CD4-positive, alpha-beta T cell treated with Interleukin-6 at 100 ng/mL for 8 hours (primary cell): Measurements from ENCODE around the gene ARL5A.

Experiments
- DNase-seq: peaks from one replicate; pipeline ENCODE4 v3.0.0-alpha.2; 2020; ENCODE audit warnings: mixed read lengths, low spot score

The ARL5A gene

GRCh38 chr2:151766437-151767153 lies 61.6 kb downstream of the ARL5A start:
- DNase-seq: no peak

GRCh38 chr2:151765760-151766410 lies 62.3 kb downstream of the ARL5A start:
- DNase-seq: no peak

DNA sequence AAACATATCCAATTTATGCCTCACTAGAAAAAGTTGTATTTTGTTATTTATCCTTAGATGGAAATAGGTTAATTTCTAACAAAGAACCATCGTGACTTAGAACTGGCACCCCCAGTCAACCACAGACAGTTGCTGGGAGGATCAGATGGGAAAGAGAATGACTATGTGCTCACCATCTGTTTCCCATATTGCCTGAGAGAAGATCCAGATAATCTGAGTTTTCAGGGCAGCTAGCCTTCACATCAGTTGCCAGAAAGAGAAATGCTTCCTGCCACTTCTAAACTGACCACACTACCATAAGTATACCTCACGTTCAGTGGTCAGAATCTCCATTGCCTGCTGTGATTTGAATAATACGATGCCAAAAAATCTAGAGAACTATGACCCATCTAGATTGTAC lies 65.5 kb downstream of the ARL5A start:
- DNase-seq: no peak

DNA sequence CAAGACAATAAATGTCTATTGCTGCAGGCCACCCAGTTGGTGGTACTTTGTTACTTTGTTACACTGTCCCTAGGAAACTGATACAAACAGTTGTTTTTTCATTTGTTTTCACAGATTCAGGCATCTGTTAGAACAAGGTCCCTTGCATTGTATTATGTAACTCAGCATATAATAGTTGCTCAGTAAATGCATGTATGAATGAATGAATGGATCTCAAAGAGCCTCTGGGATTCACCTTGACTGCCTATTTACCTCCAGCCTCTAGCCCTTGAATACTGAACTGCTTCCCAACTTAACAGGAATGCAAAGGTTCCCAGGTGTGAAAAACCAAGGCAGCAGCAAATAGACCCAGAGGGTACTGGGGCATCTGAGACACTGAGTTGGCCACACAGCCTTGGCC lies 66.5 kb downstream of the ARL5A start:
- no peak for DNase-seq

GRCh38 chr2:151761193-151761592 lies 67.0 kb downstream of the ARL5A start:
- no peak for DNase-seq

DNA sequence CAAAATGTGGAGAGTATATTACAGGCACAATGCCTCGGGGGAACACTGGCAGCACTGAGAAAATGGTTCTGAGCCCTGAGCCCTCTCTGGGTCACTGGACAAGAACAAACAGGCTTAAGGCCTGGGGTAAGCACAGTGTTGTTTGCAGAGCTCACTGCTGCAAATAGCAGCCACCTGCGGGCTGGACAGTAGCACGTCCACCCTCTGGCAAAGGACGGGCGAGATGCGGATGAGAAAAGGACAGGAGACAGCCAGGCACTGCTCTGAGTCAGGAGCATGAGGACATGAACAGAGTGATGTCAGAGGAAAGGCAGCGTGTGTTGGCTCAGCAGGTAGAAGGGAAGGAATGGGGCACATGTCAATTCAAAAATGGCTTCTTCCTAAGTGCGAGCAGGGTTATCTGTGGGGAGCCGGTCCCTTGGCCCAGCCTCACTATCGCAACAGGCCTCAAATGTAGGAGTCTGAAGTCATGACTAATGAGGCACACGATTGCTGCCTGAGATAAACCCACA lies 68.0 kb downstream of the ARL5A start:
- DNase-seq: no peak

DNA sequence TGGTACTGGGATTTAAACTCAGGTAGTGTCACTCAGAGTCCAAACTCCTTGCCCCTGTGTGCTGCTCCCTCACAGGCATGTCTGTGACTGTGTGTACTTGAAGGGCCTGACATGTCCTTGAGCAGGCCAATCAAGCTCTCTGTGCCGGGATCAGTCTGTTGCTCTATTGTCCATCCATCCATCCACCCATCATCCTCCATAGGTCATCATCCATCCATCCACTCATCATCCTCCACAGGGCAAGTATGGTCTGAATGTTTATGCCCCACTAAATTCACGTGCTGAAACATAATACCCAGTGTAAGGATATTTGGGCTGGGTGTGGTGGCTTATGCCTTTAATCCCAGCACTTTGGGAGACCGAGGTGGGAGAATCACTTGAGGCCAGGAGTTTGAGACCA lies 69.5 kb downstream of the ARL5A start:
- DNase-seq: no peak

DNA sequence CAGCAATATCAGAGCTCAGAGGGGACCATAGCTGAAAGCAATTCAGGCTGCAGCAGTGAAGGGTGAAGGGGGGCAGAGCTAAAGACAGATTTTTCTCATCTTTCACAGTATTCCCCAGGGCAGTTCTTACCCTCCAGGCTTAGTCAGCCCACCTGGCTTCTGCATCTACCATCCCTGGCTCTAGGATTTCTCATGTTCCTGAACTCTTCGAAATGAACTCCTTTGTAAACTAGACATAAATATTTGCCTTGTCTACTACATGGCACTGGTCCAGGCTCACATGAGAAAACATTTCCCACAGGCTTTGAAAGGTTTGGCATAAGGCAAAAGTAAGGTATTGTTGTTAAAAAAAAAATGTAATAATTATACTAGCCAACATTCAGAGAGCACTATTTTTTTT lies 70.4 kb downstream of the ARL5A start:
- DNase-seq: no peak

DNA sequence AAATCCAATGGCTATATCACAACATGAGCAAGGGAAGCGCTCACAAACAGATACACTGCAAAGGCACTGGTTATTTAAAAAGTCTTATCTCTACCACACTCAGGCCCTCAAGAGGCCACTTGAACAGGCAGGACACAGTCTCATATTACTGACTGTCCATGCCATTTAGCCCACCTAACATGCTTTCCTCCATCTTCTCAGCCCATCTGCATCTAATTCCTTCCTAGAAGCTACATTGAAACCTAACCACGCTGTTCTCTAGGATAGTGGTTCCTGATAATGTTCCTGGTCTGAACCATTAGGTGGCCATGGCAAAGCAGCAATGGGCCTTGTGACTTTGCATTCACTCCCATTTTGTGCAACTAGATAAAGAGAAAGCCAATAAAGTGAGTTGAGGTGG lies 71.4 kb downstream of the ARL5A start:
- DNase-seq: no peak

DNA sequence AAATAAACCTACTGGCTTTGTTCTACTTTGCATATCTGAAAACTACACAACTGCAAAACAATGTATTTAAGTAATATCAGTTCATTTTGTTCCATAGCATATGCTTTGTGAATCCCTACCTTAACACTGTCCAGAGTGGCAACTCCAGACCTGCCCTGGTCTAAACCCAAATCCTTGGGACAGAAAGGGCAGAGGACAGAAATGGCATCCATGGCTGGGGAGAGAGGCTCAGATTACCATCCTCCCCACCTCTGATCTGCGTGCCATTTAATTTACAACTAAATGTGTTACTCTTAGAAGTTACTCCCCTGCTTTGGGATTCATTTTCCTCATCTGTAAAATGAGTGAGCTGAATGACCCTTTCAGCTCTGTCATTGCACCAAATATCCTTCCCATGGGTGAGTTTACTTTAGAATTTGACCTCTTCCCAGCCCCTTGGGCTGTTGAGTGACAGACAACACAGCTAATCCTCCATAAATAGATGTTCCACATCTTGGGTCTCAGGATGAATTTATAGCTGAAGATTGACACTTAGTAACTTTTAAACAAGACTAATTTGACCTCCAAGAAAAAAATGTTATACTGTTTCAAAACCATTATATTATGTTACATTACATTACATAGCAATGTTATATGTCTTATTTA lies 73.8 kb downstream of the ARL5A start:
- DNase-seq: no peak

DNA sequence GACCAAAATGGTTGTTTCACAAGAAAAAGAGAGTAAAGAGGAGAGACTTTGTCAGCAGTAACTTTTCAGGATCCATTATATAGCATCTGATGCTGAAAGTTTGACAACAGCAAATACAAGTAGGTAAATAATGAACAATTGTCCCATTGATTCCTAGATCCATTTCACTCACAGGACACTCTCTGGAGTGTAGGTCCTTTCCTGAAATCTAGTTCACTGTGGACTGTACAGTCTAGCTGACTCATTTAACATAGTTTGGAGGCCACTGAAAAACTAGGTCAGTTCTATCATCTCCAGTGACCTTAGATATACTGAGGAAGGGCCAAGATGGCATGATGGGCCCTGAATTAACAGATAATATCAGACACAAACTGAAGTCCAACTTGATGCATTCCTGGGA lies 74.7 kb downstream of the ARL5A start:
- no peak for DNase-seq
